Activated CD4-positive, alpha-beta memory T cell treated with anti-CD3 and anti-CD28 coated beads, Interleukin-2, amount 10 ng/mL, durations not matched to agents 7 days and 5 days (primary cell): Measurements from ENCODE around the gene EGFL8. TPM values are rescaled to one million over a fixed set of nuclear protein-coding genes. Genes with fewer than 3 reads are reported as not detected.
A peak's percentile ranks its signal among the peaks of the same experiment; 100 is the strongest.

Experiments used
- CTCF ChIA-PET: fragments of 350-600 bp; sonication (Branson Sonifier 250); formaldehyde crosslinking; loops from one replicate; lab custom pipeline; 2021; ENCODE audit warnings: antibody characterized with exemption, inconsistent platforms; lab: Charles Lee
- POLR2A ChIA-PET: fragments of 350-600 bp; sonication (Branson Sonifier 250); formaldehyde crosslinking; loops from one replicate; lab custom pipeline; 2021; ENCODE audit warnings: antibody characterized with exemption; lab: Charles Lee
- DNase-seq: peaks from one replicate; pipeline ENCODE4 v3.0.0-alpha.2; 2020
- H3K27ac Mint-ChIP-seq: one replicate; pipeline ENCODE4 v1.8.0; 2021; ENCODE audit warnings: mild to moderate bottlenecking, mixed read lengths
- H3K27me3 Mint-ChIP-seq: one replicate; pipeline ENCODE4 v1.8.0; 2021; ENCODE audit warnings: mixed read lengths
- H3K36me3 Mint-ChIP-seq: one replicate; pipeline ENCODE4 v1.8.0; 2021; ENCODE audit warnings: low read depth, mixed read lengths
- H3K4me1 Mint-ChIP-seq: one replicate; pipeline ENCODE4 v1.8.0; 2021; ENCODE audit warnings: mixed read lengths
- H3K4me3 Mint-ChIP-seq: one replicate; pipeline ENCODE4 v1.8.0; 2021; ENCODE audit warnings: mild to moderate bottlenecking, mixed read lengths
- H3K9me3 Mint-ChIP-seq: one replicate; pipeline ENCODE4 v1.8.0; 2021; ENCODE audit warnings: mixed read lengths
- total RNA-seq, 2 experiments: library from RNA; stranded (reverse); gene quantifications; one replicate each; pipeline ENCODE4 v1.2.3, GENCODE V29; 2021

The EGFL8 gene
- total RNA-seq, 2 experiments from 2014 or later: 5.1 to 5.2 TPM

- POLR2A ChIA-PET: no interaction called here
- peaks cover 6% of the 10 kb centered on the region for H3K36me3 Mint-ChIP-seq
- H3K27ac Mint-ChIP-seq: no peak overlapping the region
- CTCF ChIA-PET: interaction anchor here (1.0 to 1.6 kb wide), 2 partner anchors 39 to 70 kb away, joined by 3 read pairs; no protein-coding TSS in a partner anchor
- no peaks in the 10 kb centered on the region for H3K9me3 Mint-ChIP-seq
- DNase-seq: no peak
- H3K4me1 Mint-ChIP-seq: peaks cover 24% of the 10 kb centered on the region
- H3K27me3 Mint-ChIP-seq: peaks cover 7% of the 10 kb centered on the region
- no peak overlapping the region for H3K4me3 Mint-ChIP-seq
Observed at GRCh38 chr6:32158052-32158451, 6.3 kb upstream of the EGFL8 start.

DNA sequence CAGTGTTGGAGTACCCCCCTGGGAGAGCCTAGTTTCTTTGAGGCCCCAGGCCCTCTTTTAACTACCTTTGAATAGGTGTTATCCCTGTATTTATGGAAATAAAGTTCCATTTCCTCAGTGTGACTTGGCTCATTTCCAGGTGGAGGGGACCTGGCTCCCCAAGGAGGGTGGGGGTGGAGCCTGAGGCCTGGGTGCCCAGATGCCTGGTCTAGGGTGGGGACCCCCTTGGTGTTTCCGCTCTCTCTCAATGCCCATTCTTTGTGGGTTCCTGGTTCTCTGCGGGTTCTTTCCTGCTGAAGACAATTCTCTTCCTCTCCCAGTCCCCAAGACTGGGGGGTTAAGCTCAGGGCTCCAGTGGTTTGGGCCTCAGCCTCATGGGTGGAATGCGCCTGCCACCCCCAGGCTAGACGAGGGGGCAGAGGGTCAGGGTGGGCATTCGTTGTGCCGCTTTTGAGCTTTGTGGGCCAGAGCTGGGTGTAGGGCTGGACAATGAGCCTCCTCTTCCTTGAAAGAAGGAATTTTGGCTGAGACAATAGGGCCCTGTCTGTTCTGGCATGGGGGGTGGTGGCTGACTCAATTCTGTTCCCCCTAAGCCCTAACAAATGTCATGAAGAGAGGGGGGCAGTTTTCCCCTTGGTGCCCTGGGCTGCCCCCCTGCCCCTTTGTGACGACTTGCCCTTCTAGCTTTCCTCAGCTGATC, 686 bp upstream of the EGFL8 start:
- CTCF ChIA-PET: no interaction called here

GRCh38 chr6:32166411-32167061, 2.1 kb downstream of the EGFL8 start:
- Mint-ChIP-seq H3K27me3 (no peaks in the 10 kb centered on the region), H3K4me3 (no peak overlapping the region), H3K36me3 (peaks cover 35% of the 10 kb centered on the region), H3K27ac (no peak overlapping the region), H3K4me1 (peaks cover 2% of the 10 kb centered on the region), H3K9me3 (no peaks in the 10 kb centered on the region)
- ChIA-PET CTCF (no interaction called here), POLR2A (no interaction called here)
- no peak for DNase-seq

More for the DNA sequence above, 686 bp upstream of the EGFL8 start:
- POLR2A ChIA-PET: no interaction called here
- H3K27ac Mint-ChIP-seq: no peak overlapping the region
- H3K4me1 Mint-ChIP-seq: no peaks in the 10 kb centered on the region
- no peak for DNase-seq
- peaks cover 13% of the 10 kb centered on the region for H3K36me3 Mint-ChIP-seq
- H3K4me3 Mint-ChIP-seq: no peak overlapping the region
- H3K27me3 Mint-ChIP-seq: no peaks in the 10 kb centered on the region
- no peaks in the 10 kb centered on the region for H3K9me3 Mint-ChIP-seq

DNA sequence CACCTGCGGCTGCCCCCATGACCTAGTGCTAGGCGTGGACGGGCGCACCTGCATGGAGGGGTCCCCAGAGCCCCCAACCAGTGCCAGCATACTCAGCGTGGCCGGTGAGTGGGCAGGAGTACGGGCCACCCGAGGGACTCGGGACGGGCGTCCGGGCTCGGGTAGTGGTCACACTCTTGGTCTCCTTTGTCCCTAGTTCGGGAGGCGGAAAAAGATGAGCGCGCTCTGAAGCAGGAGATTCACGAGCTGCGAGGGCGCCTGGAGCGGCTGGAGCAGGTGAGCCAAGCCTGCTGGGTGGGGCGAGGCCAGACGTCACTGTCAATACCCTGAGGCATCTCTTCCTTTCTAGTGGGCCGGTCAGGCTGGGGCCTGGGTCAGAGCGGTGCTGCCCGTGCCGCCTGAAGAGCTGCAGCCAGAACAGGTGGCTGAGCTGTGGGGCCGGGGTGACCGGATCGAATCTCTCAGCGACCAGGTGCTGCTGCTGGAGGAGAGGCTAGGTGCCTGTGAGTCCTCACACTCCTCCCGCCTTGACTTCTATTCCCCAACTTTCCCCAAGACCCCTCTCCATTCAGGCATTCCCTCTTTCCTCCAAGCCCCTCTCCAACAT, 2.9 kb downstream of the EGFL8 start:
- POLR2A ChIA-PET: no interaction called here
- Mint-ChIP-seq H3K27me3 (no peaks in the 10 kb centered on the region), H3K4me3 (no peak overlapping the region), H3K27ac (no peak overlapping the region), H3K9me3 (no peaks in the 10 kb centered on the region), H3K4me1 (peaks cover 2% of the 10 kb centered on the region), H3K36me3 (peaks cover 35% of the 10 kb centered on the region)
- CTCF ChIA-PET: interaction anchor here (0.5 kb wide), 1 partner anchor 88 kb away, joined by 3 read pairs; no protein-coding TSS in a partner anchor
- DNase-seq: no peak

- ChIA-PET CTCF (interaction anchor here (0.5 kb wide), 1 partner anchor 87 kb away, joined by 3 read pairs; no protein-coding TSS in a partner anchor), POLR2A (no interaction called here)
- no peak overlapping the region for H3K27ac Mint-ChIP-seq
- H3K4me3 Mint-ChIP-seq: no peak overlapping the region
- DNase-seq: no peak
- H3K9me3 Mint-ChIP-seq: no peaks in the 10 kb centered on the region
- H3K36me3 Mint-ChIP-seq: peaks cover 35% of the 10 kb centered on the region
- no peaks in the 10 kb centered on the region for H3K27me3 Mint-ChIP-seq
- peaks cover 5% of the 10 kb centered on the region for H3K4me1 Mint-ChIP-seq
Observed at GRCh38 chr6:32167761-32168262, 3.4 kb downstream of the EGFL8 start.

DNA sequence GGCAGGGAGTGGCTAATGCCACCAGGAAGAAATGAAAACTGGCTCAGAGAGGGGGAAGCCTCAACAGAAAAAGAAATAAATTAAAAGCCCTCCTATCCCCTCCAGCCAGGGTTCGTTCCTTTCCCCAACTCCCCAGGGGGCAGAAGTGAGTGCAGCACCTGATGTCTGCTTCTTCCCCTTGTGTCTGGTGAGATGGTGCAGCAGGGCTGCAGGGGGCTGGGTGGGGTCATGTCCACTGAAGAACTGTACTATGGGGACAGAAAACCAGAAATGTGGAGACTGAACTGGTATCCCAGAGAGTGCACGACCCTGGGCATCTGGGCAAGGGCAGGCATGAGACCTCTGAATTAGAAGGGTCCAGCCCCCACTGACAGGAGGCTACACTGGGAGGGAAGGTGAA, 4.0 kb downstream of the EGFL8 start:
- ChIA-PET POLR2A (no interaction called here), CTCF (no interaction called here)
- H3K27me3 Mint-ChIP-seq: no peaks in the 10 kb centered on the region
- no peak overlapping the region for H3K4me3 Mint-ChIP-seq
- DNase-seq: no peak
- no peaks in the 10 kb centered on the region for H3K9me3 Mint-ChIP-seq
- H3K4me1 Mint-ChIP-seq: peaks cover 10% of the 10 kb centered on the region
- H3K27ac Mint-ChIP-seq: no peak overlapping the region
- peaks cover 35% of the 10 kb centered on the region for H3K36me3 Mint-ChIP-seq

DNA sequence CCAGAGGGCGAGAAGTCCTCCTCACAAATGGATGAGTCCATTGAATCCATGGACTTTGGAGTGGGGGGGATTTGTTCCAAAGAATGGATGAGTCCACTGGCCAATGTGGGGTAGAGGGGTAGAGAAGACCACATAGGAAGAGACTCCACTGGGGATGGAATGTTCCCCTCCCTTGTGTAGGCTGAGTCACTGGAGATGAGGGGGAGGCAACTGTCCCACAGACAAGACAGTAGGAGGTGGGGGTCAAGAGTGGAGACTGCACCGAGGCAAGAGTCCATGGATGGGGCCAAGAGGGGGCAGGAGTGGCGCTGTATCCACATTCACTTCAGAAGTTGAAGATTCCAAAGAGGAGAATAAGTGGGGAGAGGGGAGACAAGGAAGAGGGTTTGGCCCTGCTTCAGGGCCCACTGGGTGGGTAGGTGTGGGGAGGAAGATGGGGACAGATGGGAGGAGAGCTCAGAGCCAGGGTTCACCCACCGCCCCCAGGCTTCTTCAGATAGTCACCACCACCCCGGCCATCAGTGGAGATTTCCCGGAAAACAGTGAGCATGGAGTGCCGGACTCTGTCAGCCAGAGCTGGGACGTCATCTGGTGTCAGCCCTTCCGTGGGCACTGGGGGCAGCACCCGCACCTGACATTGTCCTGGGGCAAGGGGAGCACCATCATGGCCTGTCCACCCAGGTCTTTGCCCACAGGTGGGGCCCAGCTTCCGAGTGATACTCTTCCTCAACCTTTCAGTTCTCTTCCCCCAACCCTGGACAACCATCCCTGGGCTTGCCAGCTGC, 4.6 kb downstream of the EGFL8 start:
- no peak overlapping the region for H3K27ac Mint-ChIP-seq
- POLR2A ChIA-PET: no interaction called here

DNA sequence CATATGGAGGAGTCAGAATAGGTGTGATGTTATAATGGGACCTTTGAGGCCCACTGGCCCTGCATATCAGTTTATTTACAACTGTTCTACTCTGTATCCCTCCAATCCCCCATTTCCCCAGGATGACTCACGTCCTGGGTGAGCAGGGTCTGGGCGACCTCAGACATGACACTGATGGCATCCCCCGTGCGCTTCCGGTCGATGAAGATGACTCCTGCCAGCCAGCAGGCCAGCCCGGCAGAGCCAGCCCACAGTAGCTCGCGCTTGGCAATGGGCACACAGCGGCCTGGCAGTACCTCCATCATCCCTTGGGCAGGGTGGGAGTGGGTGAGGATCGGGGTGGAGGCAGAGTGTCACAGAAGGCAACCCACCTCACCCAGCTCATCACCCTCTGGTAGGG, 5.9 kb downstream of the EGFL8 start:
- H3K27me3 Mint-ChIP-seq: no peaks in the 10 kb centered on the region
- POLR2A ChIA-PET: interaction anchor here (1.0 kb wide), 1 partner anchor 20 kb away, joined by 3 read pairs; the partner anchor contains the start of gene PBX2

More for the DNA sequence above, 4.6 kb downstream of the EGFL8 start:
- no peaks in the 10 kb centered on the region for H3K27me3 Mint-ChIP-seq
- CTCF ChIA-PET: no interaction called here
- H3K9me3 Mint-ChIP-seq: no peaks in the 10 kb centered on the region
- H3K4me1 Mint-ChIP-seq: peaks cover 16% of the 10 kb centered on the region
- no peak for DNase-seq
- no peak overlapping the region for H3K4me3 Mint-ChIP-seq
- H3K36me3 Mint-ChIP-seq: peaks cover 35% of the 10 kb centered on the region

GRCh38 chr6:32171234-32171633, 6.8 kb downstream of the EGFL8 start:
- DNase-seq: no peak
- no peak overlapping the region for H3K27ac Mint-ChIP-seq
- H3K36me3 Mint-ChIP-seq: peaks cover 35% of the 10 kb centered on the region
- ChIA-PET POLR2A (interaction anchor here (1.0 kb wide), 1 partner anchor 19 kb away, joined by 3 read pairs; the partner anchor contains the start of gene PBX2), CTCF (no interaction called here)
- no peaks in the 10 kb centered on the region for H3K27me3 Mint-ChIP-seq
- no peaks in the 10 kb centered on the region for H3K9me3 Mint-ChIP-seq
- H3K4me1 Mint-ChIP-seq: peaks cover 29% of the 10 kb centered on the region
- no peak overlapping the region for H3K4me3 Mint-ChIP-seq

More for the DNA sequence above, 5.9 kb downstream of the EGFL8 start:
- peaks cover 26% of the 10 kb centered on the region for H3K4me1 Mint-ChIP-seq
- peaks cover 35% of the 10 kb centered on the region for H3K36me3 Mint-ChIP-seq
- H3K9me3 Mint-ChIP-seq: no peaks in the 10 kb centered on the region
- CTCF ChIA-PET: no interaction called here
- no peak overlapping the region for H3K4me3 Mint-ChIP-seq
- no peak for DNase-seq
- H3K27ac Mint-ChIP-seq: no peak overlapping the region

- Mint-ChIP-seq H3K9me3 (no peaks in the 10 kb centered on the region), H3K27ac (no peak overlapping the region), H3K27me3 (no peaks in the 10 kb centered on the region), H3K36me3 (peaks cover 28% of the 10 kb centered on the region), H3K4me1 (peaks cover 44% of the 10 kb centered on the region), H3K4me3 (no peak overlapping the region)
- POLR2A ChIA-PET: no interaction called here
- DNase-seq: no peak
- CTCF ChIA-PET: no interaction called here
Observed at GRCh38 chr6:32173051-32173727, 8.8 kb downstream of the EGFL8 start.

DNA sequence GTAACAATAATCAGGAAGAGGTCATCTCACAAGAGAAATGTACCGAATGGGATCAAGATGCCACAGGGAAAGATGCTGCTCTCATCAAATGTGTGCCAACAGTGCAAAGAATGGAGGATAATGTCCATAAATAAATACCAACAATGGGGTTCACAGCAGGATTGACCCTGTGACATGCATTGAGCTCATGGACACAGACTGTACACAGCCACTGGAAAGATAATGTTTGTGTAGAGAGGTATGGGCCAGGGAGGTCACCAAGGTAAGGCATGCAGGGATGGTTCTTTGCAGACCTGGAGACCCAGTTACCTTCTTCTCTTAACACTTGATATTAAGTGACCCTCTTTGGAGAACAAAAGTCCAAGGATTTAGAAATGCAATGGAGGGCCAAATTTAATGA, 10.0 kb downstream of the EGFL8 start:
- Mint-ChIP-seq H3K4me1 (peaks cover 54% of the 10 kb centered on the region), H3K9me3 (no peaks in the 10 kb centered on the region), H3K4me3 (peak overlapping the region; percentile 91)

DNA sequence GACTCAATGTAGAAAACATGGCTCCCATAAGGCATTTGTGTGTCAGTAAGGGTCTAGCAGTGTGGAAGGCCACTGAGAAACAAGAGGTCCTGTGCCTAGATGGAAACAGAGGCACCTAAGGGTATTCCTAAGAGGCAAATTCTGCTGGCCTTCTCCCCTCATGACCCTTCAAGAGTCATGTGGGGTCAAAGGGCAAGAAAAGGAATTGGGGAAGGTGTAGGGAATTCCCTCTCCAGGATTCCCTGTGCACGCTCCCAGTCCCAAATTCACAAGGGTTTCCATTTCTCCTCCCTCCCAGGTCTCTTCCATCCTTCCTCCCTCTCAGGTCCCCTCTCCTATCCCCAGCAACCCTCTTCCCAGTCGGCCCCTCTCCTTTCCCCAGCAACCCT, 10.9 kb downstream of the EGFL8 start:
- Mint-ChIP-seq H3K9me3 (no peaks in the 10 kb centered on the region), H3K27me3 (no peaks in the 10 kb centered on the region), H3K4me1 (peaks cover 62% of the 10 kb centered on the region), H3K27ac (peak overlapping the region; percentile 51), H3K36me3 (peaks cover 23% of the 10 kb centered on the region), H3K4me3 (peak overlapping the region; percentile 91)
- POLR2A ChIA-PET: no interaction called here
- no peak for DNase-seq
- CTCF ChIA-PET: no interaction called here

More for the DNA sequence above, 10.0 kb downstream of the EGFL8 start:
- Mint-ChIP-seq H3K27me3 (no peaks in the 10 kb centered on the region), H3K36me3 (peaks cover 28% of the 10 kb centered on the region), H3K27ac (no peak overlapping the region)
- ChIA-PET POLR2A (no interaction called here), CTCF (no interaction called here)
- no peak for DNase-seq
